ENCODE results near the gene COL4A4.

DNA sequence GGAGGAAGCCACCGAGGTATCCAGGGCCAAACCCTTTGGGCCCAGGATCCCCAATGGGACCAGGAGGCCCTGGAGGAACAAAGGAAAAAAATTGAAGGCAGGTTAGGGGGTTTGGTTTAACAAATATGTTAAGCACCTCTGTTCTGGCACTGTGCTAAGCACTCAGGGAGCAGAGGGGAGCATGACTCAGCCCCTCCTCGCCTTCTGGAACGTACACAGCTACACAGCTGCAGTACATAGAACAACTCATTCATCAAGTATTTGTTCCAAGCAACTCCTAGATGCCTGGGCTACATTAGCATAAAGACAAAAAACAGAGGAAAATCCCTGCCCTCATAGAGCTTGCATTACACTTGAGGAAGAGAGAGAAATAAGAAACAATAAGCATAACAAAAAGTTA is 153.6 kb downstream of the COL4A4 start:
- TF ChIP-seq, protein P1, sequence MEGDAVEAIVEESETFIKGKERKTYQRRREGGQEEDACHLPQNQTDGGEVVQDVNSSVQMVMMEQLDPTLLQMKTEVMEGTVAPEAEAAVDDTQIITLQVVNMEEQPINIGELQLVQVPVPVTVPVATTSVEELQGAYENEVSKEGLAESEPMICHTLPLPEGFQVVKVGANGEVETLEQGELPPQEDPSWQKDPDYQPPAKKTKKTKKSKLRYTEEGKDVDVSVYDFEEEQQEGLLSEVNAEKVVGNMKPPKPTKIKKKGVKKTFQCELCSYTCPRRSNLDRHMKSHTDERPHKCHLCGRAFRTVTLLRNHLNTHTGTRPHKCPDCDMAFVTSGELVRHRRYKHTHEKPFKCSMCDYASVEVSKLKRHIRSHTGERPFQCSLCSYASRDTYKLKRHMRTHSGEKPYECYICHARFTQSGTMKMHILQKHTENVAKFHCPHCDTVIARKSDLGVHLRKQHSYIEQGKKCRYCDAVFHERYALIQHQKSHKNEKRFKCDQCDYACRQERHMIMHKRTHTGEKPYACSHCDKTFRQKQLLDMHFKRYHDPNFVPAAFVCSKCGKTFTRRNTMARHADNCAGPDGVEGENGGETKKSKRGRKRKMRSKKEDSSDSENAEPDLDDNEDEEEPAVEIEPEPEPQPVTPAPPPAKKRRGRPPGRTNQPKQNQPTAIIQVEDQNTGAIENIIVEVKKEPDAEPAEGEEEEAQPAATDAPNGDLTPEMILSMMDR (IDR thresholded peaks at IDR 0.05): no peak
- TF ChIP-seq POLR2A (IDR thresholded peaks at IDR 0.05) (no peak), EP300 (IDR thresholded peaks at IDR 0.05) (no peak)

Data from tibial nerve (tissue), 4 donors.